ENCODE results near the gene ALCAM.
"Not testable (repeated sequence)": the region's sequence is repeated elsewhere in the genome, so short reads cannot be mapped to it uniquely, and the experiment has no call there.

The ALCAM gene

GRCh38 chr3:105603516-105603915 is 236.8 kb downstream of the ALCAM start:
- not testable (repeated sequence) for DNase-seq

GRCh38 chr3:105606016-105606415 is 239.3 kb downstream of the ALCAM start:
- DNase-seq: no peak

GRCh38 chr3:105608623-105609022 is 241.9 kb downstream of the ALCAM start:
- DNase-seq: no peak

- DNase-seq: no peak
These were observed 243.8 kb downstream of the ALCAM start for GRCh38 chr3:105610473-105610872.

- DNase-seq: no peak
These were observed 244.8 kb downstream of the ALCAM start for GRCh38 chr3:105611304-105612192.

- no peak for DNase-seq
These were observed 246.4 kb downstream of the ALCAM start for GRCh38 chr3:105613120-105613519.

GRCh38 chr3:105614288-105615030 is 247.8 kb downstream of the ALCAM start:
- no peak for DNase-seq

GRCh38 chr3:105615814-105616213 is 249.1 kb downstream of the ALCAM start:
- DNase-seq: no peak

- no peak for DNase-seq
These were observed 249.8 kb downstream of the ALCAM start for GRCh38 chr3:105616374-105617121.

- no peak for DNase-seq
These were observed 251.8 kb downstream of the ALCAM start for GRCh38 chr3:105618556-105618955.

- DNase-seq: no peak
These were observed 252.9 kb downstream of the ALCAM start for GRCh38 chr3:105619651-105620050.

GRCh38 chr3:105620236-105620635 is 253.5 kb downstream of the ALCAM start:
- no peak for DNase-seq

- DNase-seq: no peak
These were observed 255.5 kb downstream of the ALCAM start for GRCh38 chr3:105622169-105622568.
